ENCODE data around the gene LRRFIP2.
A peak's percentile ranks its signal among the peaks of the same experiment; 100 is the strongest.
"Not testable (repeated sequence)": the region's sequence is repeated elsewhere in the genome, so short reads cannot be mapped to it uniquely, and the experiment has no call there.

Gene LRRFIP2

DNA sequence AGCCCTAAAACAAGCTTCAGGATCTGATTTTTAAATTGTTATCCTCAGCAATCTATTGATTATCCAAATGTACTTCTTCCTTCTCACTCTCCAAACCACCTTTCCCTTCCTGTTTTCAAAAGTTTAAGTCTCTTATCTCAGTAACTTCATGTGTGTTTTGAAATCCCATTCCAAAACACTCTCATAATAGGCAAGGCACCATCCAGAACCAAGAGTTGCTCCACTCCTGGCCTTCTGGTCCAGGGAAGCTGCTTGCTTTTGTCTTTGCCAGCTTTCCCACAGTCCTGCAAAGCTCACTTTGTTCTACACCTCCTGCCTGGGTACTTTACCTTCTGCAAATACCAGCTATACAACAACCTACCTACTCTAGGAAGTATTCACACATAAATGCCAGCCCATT, 117.6 kb downstream of the LRRFIP2 start:
- no peak overlapping the region for H3K4me3 ChIP-seq
- TF ChIP-seq, protein P1, sequence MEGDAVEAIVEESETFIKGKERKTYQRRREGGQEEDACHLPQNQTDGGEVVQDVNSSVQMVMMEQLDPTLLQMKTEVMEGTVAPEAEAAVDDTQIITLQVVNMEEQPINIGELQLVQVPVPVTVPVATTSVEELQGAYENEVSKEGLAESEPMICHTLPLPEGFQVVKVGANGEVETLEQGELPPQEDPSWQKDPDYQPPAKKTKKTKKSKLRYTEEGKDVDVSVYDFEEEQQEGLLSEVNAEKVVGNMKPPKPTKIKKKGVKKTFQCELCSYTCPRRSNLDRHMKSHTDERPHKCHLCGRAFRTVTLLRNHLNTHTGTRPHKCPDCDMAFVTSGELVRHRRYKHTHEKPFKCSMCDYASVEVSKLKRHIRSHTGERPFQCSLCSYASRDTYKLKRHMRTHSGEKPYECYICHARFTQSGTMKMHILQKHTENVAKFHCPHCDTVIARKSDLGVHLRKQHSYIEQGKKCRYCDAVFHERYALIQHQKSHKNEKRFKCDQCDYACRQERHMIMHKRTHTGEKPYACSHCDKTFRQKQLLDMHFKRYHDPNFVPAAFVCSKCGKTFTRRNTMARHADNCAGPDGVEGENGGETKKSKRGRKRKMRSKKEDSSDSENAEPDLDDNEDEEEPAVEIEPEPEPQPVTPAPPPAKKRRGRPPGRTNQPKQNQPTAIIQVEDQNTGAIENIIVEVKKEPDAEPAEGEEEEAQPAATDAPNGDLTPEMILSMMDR (IDR thresholded peaks at IDR 0.05), result no peak
- H3K27ac ChIP-seq, result peak overlapping the region; percentile 33 to 62
- DNase-seq (ENCODE audit: low spot score), result no peak

DNA sequence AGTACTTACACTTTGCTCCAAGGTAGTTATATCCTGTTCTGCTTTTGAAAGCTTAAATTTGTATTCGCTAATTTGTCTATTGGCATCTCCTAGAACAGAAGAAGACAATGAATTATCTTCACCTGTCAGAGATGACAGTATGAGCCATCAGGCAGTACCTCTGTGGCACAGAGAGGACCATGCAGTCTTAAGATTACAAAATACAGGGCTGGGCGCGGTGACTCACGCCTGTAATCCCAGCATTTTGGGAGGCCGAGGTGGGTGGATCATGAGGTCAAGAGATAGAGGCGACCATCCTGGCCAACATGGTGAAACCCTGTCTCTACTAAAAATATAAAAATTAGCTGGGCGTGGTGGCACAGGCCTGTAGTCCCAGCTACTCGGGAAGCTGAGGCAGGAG, 119.3 kb downstream of the LRRFIP2 start:
- DNase-seq (ENCODE audit: low spot score); H3K4me3 ChIP-seq: not testable (repeated sequence)
- H3K27ac ChIP-seq, result peak overlapping the region; percentile 76 to 88

DNA sequence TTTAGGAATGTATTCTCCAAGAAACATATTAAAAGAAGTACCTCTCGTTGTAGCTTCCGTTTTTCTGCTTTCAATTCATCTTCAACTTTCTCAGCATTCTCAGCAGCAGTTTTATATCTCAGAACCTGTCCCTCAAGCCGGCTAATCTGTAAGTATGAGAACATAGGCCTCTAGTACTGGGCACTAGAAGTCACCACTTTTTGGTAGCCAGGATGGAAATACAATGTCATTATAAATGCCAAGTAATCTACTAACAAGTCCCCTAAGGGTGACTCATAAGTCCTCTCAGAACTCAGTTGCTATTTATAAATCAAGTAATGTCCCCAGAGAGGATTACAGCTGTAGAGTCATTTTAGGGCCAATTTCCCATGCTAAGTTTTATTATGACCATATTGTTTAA, 120.0 kb downstream of the LRRFIP2 start:
- Histone ChIP-seq H3K4me3 (peak overlapping the region; percentile 18), H3K27ac (peak overlapping the region; percentile 76 to 88)
- TF ChIP-seq, protein P1 (IDR thresholded peaks at IDR 0.05), result no peak
- DNase-seq (ENCODE audit: low spot score), result no peak

DNA sequence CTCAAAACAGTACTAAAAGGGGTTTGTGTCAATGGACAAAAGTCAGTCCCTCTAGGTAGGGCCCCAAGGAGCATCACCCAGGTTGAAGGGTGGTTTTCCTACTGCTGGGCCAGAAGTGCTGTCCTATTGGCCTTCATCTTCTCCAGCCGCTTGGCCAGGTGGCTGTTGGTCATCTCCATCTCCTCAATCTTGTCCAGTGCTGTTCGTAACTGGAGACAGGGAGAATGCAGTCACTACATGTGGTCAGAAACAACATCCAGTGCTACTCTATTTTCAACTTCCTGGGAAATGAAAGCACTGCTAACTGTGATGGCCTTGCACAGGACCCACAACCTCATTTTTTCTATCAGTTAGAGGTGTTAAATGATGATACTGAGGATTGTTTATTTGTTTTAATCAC, 120.6 kb downstream of the LRRFIP2 start:
- no peak for DNase-seq (ENCODE audit: low spot score)
- TF ChIP-seq, protein P1 (IDR thresholded peaks at IDR 0.05), result no peak
- peak overlapping the region; percentile 18 for H3K4me3 ChIP-seq
- peak overlapping the region; percentile 76 to 88 for H3K27ac ChIP-seq

DNA sequence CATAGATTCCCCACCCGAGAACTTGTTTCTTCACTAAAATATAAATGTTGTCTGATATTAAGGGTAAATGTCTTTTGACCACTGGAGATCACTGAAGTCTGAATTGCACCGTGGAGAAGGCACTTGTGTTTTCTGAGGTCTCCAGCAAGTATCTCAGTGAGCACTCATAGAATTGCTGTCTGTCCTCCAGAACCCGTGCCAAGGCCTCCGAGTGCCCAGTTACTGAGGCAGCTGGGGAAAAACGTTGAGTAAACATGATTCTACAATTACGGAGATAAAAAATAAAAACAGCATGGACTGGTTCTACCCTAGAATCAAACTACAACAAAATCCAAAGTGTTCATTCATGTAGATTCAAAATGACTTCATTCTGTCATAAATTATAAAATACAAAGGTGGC, 121.0 kb downstream of the LRRFIP2 start:
- TF ChIP-seq, protein P1 (IDR thresholded peaks at IDR 0.05), result no peak
- Histone ChIP-seq H3K4me3 (no peak overlapping the region), H3K27ac (peak overlapping the region; percentile 76 to 88)
- no peak for DNase-seq (ENCODE audit: low spot score)

DNA sequence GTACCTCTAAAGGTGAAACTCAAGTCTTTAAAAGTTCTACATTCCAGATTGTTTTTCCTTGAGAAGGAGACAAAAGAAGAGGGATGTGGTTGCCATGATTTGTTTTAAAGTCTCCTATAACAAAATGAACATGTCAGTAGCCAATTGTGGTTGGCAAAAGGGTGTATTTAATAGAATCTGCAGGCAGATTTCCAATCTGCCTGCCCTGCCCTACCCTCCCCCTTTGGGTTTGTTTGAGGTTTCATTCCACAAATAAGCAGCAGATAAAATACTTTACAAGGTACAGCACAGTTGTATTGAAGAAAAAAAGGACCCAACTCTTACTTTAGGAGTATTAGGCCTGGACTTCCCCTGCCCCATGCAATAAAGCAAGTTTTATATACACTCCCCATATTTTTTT, 121.5 kb downstream of the LRRFIP2 start:
- TF ChIP-seq, protein P1 (IDR thresholded peaks at IDR 0.05), result no peak
- H3K4me3 ChIP-seq, result no peak overlapping the region
- H3K27ac ChIP-seq, result peak overlapping the region; percentile 43 to 76
- DNase-seq (ENCODE audit: low spot score), result no peak

DNA sequence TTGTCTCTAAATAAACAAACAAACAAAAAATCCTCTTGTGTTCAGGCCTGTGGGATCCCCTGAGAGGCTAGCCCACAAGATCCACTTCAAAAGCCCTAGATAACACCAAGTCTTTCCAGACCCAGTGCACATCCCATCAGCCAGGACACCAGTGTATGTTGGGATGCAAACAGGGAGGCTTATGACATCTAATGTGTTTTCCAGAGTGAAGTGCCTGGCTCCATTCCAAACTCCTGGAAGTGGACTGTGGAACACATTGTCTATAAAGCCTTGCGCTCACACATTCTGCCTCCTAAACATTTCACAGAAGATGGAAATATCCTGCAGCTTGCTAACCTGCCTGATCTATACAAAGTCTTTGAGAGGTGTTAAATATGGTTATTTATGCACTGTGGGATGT, 124.1 kb downstream of the LRRFIP2 start:
- TF ChIP-seq, protein P1 (IDR thresholded peaks at IDR 0.05), result no peak
- peak overlapping the region in 1 of 2 donors; percentile 44 for H3K27ac ChIP-seq
- DNase-seq (ENCODE audit: low spot score), result no peak
- no peak overlapping the region for H3K4me3 ChIP-seq

DNA sequence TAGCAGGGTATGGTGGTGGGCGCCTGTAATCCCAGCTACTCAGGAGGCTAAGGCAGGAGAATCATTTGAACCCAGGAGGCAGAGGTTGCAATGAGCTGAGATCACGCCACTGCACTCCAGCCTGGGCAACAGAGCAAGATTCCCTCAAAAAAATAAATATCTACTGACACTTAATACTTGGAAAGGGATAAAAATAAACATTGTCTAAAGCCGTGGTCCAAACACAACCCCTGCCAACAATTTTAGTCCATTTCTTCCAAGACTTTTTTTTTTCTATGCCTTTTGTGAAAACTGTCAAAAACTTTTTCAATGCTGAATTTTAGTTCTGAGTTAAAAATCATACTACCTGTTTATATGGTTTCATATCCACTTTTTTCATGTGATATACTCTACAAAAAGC, 131.7 kb downstream of the LRRFIP2 start:
- peak overlapping the region in 1 of 2 donors; percentile 67 for H3K27ac ChIP-seq
- not testable (repeated sequence) for DNase-seq (ENCODE audit: low spot score); H3K4me3 ChIP-seq
